Fibroblast of pulmonary artery (primary cell): ENCODE measurements around the gene GALNTL6.
A peak's percentile ranks its signal among the peaks of the same experiment; 100 is the strongest.

Experiments used
- DNase-seq: peaks from one replicate; pipeline ENCODE4 v3.0.0-alpha.2; 2010; ENCODE audit warnings: low read depth
- H3K4me3 ChIP-seq: replicated peaks from 2 replicates; pipeline ENCODE4 v1.5.1; 2011; ENCODE audit warnings: low read depth, mild to moderate bottlenecking, control low read depth, low read length, moderate library complexity
- CTCF ChIP-seq: IDR thresholded peaks from 2 replicates; pipeline ENCODE4 v1.5.1; 2011; ENCODE audit warnings: mild to moderate bottlenecking, control low read depth, low read length, inconsistent platforms; ENCODE audit errors: missing control alignments

Gene GALNTL6

DNA sequence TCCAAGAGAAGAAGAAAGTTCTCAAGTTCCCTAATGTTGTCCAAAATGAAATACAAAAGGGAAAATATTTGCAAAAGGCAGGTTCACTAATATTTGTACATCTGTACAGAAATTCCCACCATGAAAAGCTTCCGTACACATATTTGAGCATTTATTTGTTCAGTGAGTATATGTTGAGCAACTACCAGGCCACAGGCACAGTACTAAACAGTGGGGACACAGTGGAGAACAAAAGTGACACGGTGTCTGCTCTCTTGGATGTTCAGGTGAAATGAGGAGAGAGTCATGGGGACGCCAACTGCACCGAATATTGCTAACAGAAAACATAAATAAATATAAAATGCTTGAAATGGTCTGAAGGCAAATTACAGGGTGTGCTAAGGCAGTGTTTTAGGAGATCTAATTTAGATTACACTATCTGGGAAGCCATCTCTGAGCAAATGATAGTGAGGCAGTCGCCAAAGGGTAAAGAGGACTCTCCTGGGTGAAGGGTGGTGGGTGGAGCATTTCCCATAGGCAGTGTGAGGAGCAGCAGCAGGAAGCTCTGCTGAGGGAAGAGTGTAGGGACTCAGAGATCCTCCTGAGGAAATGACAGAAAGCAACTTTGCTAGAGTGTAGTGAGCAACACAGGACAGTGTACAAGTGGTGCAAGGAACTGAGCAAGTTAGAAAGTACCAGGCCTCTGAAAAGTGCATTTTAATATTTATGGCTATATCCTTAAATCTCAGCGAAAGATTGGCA, 375.2 kb downstream of the GALNTL6 start:
- H3K4me3 ChIP-seq, result no peak overlapping the region
- TF ChIP-seq CTCF, result no peak
- no peak for DNase-seq

DNA sequence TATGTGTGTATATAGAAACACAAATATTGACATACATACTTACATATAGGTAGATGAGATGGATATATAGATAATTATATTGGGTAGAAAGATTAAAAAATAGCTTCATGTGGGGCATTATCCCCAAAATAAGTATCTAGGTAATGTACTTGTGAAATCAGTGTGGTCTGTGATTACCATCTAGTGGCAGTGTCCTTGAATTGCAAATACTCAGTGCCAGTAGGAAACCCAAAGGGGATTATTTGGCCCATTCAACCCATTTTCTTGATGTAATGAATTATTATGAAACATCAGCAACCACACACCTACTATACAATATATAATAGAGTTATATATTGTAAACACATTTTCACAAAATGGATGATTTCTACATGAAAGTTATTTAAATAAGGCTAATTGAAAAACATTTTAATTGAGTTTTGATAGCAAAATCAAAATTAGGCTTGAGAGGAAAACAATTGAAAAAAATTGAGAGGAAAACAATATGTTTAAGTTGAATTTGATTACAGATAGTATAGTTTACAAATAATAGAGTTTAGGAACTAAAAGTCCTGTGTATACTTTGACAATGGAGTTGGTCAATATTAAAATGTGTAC, 389.4 kb downstream of the GALNTL6 start:
- DNase-seq, result peak; percentile 46
- TF ChIP-seq CTCF, result peak; percentile 48
- no peak overlapping the region for H3K4me3 ChIP-seq

DNA sequence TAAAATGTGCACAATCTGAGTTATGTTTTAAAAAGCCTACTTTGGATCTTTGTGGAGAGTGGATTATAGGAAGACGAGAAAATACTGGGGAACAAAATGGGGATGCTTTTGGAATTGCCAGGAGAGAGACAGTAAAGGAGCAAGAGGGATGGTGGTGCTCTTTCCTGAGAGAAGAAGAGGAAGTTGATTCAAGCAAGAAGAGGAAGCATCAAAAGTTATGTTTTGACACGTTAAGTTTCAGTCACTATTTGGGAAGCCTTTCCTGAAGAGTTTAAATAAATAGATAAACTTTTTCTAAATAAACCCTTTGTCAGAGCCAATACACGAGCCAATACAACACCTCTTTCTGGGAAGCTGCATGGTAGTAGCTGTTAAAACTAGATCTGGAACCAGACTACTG, 394.1 kb downstream of the GALNTL6 start:
- no peak overlapping the region for H3K4me3 ChIP-seq
- TF ChIP-seq CTCF, result no peak
- DNase-seq, result no peak

DNA sequence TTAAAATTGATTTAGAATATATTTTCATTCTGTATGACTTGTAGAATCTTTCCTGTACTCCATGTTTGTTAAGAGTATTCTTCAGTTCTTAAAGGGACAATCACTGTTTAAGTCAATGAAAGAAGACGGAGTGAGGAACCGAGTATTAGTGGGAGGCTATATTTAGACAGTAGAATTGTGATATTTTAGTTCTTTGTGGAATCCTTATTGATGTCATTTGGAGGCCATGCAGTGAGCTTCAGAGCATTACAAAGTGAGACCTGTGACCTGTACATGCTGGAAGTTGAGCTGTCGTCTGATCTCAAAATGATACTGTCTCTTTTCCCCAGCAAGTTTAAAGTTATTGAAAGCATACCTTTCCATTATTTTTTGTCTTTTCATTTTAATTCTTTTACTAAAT, 394.7 kb downstream of the GALNTL6 start:
- DNase-seq, result no peak
- no peak overlapping the region for H3K4me3 ChIP-seq
- no peak for TF ChIP-seq CTCF

DNA sequence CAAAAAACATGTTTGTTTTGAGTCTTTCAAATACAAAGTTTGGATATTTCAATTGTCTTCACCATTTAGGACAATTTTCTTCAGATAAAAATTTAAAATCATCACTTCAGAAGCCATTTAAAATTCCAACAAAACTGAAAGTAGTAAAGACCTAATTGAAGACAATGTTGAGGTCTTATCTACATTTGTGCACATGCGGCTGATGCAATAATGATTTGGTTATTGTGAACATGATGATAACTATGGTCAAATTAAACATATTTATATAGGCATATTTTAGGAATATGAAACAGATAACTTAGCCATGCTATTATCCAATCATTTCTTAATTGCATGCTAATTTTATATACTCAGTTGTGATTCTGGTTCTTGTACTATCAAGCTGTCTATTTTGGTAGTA, 407.5 kb downstream of the GALNTL6 start:
- DNase-seq, result no peak
- TF ChIP-seq CTCF, result no peak
- H3K4me3 ChIP-seq, result no peak overlapping the region

GRCh38 chr4:172225457-172225856, 412.3 kb downstream of the GALNTL6 start:
- no peak for TF ChIP-seq CTCF
- no peak for DNase-seq

GRCh38 chr4:172232966-172233365, 419.8 kb downstream of the GALNTL6 start:
- no peak for TF ChIP-seq CTCF
- no peak for DNase-seq

More at GRCh38 chr4:172225457-172225856, 412.3 kb downstream of the GALNTL6 start:
- H3K4me3 ChIP-seq, result no peak overlapping the region

More at GRCh38 chr4:172232966-172233365, 419.8 kb downstream of the GALNTL6 start:
- no peak overlapping the region for H3K4me3 ChIP-seq
